Amniotic stem cell (primary cell): ENCODE measurements around the gene U2AF1L4.
A peak's percentile ranks its signal among the peaks of the same experiment; 100 is the strongest.
"Not testable (repeated sequence)": the region's sequence is repeated elsewhere in the genome, so short reads cannot be mapped to it uniquely, and the experiment has no call there.

ENCODE experiments used
- DNase-seq: peaks from one replicate; lab custom pipeline; 2025; lab: John Stamatoyannopoulos, UW

U2AF1L4 gene

DNA sequence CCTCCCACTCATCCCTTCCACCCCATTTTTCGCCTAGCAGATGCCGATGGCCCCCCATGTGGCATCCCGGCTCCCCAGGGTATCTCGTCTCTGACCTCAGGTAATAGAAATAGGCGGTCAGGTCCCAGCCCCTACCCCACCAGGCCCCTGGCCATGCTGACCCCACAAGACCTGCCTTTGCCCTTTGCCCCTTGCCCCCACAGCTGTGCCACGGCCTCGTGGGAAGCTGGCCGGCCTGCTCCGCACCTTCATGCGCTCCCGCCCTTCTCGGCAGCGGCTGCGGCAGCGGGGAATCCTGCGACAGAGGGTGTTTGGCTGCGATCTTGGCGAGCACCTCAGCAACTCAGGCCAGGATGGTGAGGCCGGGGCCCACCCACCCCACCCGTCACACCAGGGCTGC lies 35.5 kb upstream of the U2AF1L4 start:
- no peak for DNase-seq

DNA sequence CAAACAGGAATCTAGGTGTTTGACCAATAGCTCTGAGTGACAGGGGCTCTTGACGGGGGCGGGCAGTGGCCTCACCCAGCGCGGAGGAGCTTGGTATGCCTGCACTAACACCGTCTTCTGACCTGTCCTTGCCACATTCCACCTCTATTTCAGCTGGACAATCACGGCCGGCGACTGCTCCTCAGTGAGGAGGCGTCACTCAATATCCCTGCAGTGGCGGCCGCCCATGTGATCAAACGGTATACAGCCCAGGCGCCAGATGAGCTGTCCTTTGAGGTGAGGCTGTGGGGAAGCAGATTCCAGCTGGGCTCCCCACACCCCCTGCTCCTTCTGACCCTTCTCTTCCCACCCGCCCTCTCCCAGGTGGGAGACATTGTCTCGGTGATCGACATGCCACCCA lies 34.8 kb upstream of the U2AF1L4 start:
- no peak for DNase-seq

DNA sequence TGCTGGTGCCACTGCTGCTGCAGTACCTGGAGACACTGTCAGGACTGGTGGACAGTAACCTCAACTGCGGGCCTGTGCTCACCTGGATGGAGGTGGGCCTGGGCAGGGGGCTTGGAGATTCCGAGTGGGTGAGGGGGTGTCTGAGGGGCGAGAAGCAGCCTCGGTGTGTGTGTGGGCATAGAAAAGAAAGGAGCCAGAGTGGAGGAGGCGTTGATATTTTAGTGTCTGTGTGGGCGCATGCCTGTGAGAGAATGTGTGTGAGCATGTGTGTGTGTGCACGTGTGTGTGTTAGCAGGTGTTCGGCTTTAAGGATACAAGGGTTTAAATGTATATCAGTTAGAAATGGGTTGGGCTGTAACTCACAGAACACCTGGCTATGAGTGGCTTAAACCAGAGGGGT lies 33.8 kb upstream of the U2AF1L4 start:
- no peak for DNase-seq

DNA sequence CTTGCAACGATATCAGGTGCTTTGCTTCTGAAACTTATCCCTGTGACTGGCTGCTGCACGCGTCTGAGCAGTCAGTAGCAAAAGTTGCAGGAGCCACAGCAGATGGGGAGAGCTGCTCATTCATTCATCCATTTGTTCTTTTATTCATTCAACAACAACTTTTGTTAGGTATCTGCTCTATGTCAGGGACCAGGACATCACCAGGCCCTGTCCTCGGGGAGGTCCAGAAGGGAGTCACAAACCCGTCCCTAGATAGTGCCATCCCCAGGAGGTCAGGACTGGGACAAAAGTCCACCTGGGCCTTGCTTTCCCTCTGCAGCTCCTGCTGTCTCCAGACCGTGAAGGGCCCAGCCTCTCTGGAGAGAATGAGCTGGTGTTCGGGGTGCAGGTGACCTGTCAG lies 32.7 kb upstream of the U2AF1L4 start:
- no peak for DNase-seq

DNA sequence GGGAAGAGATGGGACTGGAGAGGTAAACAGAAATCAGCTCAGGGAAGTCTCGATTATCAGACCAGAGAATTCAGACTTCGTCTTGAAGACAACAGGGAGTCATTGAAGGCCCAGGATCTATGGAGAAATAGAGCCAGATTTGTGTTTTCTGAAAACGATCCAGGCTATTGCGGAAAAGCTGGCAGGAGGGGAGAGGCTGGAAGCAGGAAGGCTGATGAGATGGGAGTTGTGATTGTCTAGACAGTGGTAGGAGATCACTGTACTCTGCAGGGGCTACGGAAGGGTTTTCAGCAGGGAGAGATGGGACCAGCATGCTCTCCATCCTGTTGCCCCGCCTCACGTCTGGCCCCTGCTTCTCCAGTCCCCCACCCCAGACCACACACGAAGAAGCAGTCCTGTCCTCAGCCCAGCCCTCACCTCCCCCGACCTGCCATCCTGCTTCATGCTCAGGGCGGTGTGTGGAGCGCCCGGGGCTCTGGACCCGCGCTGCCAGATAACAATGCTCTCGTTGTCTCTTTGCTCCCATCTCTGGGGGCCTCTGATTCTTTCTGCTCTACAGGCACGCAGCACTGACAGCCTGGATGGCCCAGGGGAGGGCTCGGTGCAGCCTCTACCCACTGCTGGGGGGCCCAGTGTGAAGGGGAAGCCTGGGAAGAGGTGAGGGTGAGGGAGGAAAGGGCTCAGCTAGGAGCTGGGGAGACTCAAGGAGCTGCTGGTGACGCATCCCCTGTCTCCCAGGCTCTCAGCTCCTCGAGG lies 32.0 kb upstream of the U2AF1L4 start:
- DNase-seq, result no peak

DNA sequence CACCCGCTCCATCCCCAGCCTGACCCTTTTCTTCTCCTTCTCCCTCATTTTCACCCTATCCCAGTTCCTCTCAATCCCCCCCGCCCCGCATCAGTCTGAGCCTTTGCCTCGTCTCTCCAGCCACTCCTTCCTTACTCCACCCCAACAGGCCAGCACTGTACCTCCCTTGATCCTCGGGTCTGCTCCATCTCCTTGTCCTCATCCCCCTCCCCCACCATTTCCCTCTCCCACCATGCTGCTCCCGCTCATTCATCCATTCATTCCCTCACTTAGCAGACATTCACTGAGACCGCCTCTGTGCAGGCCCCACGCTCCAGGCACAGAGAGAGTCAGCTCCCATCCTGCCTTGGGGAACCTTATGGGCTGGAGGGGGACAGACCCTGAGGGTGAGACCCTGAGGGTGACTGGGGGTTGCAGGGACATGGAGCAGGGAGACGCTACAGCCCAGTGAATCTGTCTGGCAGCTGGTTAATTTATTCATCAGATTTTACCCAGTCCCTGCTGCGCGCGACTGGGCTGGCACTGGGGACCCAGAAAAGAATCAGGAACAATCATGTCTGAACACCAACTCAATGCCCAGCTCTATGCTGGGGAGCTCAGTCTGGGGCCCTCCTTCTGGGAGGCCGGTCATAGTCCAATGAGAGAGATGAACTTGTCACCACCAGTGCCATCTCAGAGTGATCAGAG lies 31.0 kb upstream of the U2AF1L4 start:
- no peak for DNase-seq

DNA sequence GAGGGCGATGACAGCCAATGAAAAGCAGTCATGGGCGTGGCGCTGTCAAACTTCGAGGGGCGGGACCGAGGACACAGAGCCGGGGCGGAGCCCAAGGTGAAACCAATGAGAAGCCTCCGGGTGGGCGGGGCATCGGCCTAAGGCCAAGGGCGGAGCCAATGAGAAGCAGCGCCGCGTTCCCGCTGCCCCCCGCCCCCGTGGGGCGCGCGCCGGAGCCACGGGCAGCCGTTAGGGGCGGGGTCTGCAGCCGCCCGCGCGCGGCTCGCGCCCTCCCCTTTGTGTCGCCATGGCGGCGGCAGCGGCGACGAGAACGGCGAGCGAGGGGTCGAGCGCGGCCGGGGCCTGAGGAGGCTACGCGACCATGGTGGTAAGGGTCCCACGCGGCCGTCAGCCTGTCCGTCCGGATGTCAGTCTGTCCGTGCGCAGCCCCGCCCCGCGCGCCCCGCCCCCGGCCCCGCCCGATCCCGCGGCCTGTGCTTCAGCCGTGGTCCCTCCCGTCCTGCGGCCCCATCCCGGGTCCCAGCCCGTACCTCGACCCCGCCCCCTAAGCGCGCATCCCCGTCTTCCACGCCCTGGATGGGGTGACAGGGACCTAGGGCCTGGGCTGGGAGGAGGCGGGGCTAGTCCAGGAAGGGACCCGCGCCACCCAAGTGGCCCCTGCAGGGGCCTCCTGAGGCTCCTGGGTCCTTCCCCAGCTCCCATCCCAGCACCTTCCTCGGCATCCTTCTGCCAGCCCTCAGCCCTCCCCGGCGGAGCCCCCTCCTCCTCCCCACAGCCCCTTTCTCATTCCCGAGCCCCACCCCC lies 30.3 kb upstream of the U2AF1L4 start, which contains the start of gene ARHGAP33:
Gene ARHGAP33, plus strand, starts transcription at position 267 of the 804 bp plus-strand sequence. Its CDS starts 95 bp downstream, at position 362.
- peak; percentile 97 for DNase-seq

DNA sequence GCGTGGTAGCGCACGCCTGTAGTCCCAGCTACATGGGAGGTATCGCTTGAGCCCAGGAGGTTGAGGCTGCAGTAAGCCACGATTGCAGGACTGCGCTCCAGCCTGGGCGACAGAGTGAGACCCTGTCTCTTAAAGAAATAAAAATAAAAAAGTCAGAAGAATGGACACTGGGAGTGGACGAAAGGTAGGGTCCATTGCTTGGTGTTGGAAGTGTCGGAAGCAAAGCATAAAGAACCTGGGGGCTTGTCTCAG lies 29.8 kb upstream of the U2AF1L4 start:
- DNase-seq, result no peak

DNA sequence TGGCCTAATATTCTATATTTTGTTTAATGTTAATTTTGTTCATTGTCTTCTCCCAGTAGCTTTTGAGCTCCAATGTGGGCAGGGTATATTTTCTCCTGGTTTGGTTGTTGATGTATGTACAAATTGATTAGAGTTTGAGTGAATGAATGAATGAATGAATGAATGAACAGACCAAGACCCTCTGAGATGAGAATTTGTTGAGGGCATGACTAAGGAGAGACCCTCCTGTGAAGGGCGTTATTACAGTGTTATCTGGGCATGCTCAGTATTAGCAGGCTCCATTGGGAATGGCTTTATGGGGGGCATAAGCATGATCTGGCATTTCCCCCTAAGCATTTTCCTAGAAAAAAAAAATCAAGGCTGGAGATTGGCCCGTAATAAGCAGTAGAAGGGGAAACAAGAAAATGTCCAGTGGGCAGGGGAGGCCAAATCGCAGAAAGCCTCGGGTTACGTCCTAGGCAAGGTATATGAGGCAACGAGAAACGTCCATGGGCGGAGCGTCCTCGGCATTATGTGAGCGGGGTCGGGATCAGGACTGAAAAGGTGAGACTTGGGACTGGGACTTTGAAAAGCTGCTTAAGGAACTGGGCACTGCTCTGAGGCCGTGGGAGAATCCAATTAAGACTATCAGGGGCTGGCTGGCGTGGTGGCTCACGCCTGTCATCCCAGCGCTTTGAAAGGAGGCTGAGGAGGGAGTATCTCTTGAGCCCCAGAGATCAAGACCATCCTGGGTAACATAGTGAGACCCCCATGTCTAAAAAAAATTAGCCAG lies 29.2 kb upstream of the U2AF1L4 start:
- DNase-seq, result no peak

DNA sequence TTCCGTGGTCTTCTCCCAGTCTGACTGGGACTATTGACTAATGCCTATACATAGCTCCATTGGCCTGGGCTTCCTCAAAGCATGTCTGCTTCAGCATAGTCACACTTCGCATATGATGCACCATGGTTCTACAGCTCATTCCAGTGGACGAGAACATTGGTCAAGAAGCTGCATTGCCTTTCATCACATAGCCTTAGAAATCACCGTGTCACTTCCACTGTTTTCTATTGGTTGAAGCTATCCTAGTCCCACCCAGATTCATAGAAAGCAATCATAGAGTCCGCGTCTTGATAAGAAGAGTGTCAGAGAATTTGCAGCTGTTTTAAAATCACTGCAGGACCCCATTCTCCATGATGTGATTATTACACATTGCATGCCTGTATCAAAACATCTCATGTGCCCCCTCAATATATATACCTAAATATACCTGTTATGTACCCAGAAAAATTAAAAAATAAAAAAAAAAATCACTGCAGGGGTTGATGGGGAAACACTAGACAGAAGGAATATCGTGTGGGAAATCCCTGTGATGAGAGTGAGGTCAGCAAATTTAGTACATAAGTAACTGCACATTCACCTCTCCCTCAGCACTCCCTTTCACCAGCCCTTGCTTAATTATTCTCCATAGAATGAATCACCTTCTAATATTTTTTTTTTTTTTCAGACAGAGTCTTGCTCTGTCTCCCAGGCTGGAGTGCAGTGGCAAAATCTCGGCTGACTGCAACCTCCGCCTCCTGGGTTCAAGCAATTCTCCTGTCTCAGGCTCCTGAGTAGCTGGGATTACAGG lies 28.0 kb upstream of the U2AF1L4 start:
- DNase-seq, result no peak

DNA sequence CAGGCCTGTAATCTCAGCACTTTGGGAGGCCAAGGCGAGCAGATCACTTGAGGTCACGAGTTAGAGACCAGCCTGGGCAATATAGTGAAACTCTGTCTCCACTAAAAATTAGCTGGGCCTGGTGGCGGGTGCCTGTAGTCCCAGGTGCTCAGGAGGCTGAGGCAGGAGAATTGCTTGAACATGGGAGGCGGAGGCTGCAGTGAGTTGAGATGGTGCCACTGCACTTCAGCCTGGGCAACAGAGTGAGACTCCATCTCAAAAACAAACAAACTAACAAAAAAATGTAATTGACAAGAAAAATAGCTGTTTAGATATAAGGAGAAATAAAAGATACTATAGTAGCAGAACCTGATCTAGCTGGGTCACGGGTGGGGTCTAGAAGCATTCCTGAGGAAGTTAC lies 27.1 kb upstream of the U2AF1L4 start:
- DNase-seq, result not testable (repeated sequence)

DNA sequence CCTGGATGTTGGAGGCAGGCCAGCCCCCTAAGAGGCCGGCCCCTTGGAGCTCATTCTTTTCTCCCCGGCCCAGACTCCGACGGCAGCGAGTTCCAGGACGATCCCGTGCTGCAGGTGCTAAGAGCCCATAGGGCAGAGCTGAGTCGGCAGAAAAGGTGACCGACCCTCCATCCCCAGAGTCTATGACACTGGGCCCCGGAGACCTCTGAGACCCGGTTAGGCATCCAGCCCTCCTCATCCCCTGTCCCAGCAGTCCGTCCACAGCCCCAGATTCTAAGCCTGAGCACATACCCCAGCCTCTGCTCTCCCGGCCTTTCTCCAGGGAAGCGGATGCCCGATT lies 22.8 kb upstream of the U2AF1L4 start:
- no peak for DNase-seq

DNA sequence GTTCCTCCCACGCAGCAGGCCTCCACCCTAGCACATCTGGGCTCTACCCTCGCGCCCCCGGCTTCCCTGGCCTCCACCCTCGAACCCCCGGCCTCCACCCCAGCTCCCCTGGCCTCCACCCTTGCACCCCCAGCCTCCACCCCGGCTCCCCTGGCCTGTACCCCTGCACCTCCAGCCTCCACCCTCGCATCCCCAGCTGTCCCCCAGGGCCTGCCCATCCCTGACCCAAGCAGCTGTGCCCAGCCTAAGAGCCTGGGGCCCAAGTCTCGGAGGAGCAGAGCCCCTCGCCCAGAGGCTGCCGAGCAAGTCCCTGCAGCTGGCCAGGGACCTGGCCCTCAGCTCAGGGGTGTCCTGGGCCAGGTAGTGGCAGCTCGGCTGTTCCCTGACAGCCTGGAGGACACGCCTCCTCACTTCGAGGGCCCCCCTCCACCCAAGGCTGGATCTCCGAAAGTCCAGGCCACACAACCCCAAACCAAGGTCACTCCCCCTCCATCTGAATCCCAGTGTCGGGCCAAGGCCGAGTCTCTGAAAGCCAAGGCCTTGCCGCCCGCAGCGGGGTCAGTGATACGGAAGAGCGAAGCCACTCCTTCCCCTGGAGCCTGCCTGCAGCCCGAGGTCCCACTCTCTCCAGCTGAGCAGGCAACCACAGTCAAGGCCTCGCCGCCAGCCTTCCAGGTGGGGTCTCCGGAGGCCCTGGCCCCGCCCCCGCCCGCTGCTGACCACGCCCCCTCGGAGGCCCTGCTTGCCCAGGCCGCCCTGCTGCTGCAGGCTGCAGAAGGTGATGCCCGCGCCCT lies 22.3 kb upstream of the U2AF1L4 start:
- no peak for DNase-seq

DNA sequence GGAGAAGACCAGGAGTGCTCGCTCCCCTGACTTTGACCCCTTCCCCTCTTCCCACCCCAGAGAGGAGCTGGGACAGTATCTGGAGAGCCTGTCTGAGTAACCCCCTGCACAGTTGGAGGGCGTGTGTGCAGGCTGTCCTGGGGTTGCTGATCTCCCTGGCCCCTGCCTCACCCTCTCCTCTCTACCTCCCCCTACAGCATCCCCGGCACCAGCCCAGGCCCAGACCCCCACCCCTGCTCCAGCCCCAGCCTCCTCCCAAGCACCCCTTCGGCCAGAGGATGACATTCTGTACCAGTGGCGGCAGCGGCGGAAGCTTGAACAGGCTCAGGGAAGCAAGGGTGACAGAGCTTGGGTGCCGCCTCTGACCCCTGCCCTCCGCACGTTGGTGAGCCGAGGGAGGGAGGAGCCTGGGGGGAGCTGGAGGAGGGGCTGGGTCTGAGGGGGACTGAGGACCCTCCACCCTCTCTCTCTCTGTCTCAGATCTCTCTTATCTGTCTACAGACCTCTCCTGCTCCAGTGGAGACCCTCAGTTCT lies 21.4 kb upstream of the U2AF1L4 start:
- DNase-seq, result no peak

DNA sequence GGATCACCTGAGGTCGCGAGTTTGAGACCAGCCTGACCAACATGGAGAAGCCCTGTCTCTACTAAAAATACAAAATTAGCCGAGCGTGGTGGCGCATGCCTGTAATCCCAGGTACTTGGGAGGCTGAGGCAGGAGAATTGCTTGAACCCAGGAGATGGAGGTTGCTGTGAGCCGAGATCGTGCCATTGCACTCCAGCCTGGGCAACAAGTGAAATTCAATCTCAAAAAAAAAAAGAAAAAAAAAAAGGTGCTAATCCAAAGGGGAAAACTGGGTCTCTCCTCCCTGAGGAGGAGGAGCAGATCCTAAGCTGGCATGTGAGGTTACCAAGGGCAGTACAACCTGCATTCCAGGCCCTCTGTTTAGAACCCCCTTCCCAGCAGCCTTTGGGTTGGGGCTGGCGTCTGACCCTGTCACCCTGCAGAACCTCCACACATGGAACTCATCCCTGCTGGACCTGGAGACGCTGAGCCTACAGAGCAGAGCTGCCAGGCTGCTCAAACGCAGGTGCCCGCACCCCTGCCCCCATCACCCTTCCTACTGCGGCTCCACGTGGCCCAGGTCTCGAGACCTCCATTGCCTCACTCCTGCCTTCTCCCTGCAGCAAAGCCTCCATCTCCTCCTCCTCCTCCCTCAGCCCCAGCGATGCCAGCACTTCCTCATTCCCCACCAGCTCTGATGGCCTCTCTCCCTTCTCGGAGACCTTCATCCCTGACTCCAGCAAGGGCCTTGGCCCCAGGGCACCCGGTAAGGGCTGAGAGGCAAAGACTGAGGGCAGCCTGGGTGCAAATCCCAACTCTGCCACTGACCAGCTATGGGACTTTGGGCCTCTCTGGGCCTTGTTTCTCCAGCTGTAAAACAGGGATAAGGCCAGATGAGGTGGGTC lies 19.5 kb upstream of the U2AF1L4 start:
- no peak for DNase-seq

DNA sequence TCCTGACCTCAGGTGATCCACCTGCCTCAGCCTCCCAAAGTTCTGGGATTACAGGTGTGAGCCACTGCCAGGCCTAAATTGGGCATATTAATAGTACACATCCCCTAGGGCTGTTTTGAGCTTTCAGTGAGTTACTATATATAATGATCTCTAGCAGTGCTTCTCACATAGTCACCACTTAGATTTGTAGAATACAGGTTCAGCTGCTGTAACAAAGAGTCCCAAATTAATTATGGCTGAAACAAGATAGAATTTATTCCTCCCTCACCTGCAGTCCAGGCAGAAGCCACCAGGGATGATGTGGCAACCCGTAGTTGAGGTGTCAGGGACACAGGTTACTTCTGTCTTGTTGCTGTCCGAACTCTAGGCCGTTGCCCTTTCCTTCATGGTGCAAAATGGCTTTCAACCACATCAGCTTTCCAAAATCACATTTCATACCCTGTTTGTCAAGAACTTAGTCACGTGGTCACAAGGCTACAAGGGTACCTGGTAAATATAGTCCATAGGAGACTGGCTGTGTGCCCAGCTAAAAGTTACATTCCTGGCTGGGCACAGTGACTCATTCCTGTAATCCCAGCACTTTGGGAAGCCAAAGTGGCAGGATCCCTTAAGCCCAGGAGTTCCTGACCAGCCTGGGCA lies 15.6 kb upstream of the U2AF1L4 start:
- no peak for DNase-seq

DNA sequence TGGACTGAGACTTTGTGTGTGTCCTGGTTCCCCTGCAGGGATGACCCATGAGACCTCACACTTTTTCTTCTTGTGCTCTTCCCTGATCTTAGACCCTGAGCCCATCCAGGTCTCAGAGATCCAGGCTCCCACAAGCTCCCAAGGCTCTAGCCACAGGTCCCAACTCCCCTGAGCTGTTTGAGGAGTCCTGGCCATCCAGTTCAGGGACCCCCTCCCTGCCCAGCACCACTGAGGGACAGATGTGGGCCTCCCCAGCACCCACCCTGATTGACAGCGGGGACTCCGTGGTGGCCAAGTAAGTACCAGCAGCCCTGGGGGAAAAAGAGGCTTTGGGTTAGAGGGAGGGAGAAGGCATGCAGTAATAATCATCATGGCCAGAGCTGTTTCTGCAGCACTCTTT lies 14.5 kb upstream of the U2AF1L4 start:
- no peak for DNase-seq

DNA sequence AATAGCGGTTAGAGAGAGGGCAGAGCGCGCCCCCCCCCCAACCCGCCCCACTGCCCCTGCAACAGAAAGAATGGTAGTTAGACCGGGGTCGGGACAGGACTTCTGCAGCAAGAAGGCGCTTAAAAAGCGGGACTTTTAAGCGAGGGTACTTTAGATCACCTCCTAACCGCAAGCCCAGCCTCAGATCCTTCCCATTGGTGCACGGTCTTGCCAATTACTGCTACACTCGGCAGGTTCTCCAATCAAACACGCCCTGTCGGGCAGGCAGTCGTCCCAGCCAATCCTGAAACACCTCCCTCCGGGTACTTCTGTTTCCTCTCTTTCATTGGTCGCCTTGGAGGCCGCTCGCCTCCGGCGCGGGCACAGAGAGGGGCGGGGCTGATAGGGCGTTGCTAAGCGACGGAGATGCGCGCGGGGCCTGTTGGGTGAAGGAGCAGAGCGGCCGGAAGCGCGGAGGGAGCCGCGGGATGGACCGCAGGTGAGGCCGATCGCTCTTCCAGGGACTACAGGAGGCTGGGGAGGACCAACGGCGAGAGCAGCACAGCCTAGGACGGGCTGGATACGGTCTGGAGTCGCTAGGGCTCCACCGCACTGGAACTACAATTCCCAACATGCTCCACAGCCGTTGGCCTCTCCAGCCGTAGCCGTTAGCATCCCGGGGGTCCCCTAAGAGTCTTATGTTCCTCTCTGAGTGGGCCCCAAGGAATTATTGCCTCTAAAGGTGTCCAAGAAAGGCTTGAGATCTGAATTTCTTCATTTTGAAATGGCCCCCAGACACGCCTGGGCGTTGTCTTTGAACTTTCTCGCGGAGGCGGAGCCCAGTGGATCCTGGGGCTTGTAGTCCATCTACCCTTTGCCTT lies 12.8 kb upstream of the U2AF1L4 start, which contains the start of gene PROSER3:
Gene PROSER3, plus strand, starts transcription at position 428 of the 860 bp plus-strand sequence. Its CDS starts 40 bp downstream, at position 468.
- DNase-seq, result peak; percentile 96
